A673 (cell line): ENCODE data around the gene SEC61A1. TPM values are rescaled to one million over a fixed set of nuclear protein-coding genes. Genes with fewer than 3 reads are reported as not detected.

Source experiments
- BruUV-seq: library from RNA; stranded (reverse); fragments of 400-500 nt; replicated peaks from 2 replicates; lab custom pipeline; 2021; lab: Mats Ljungman, UMichigan
- CTCF ChIA-PET: fragments of 300-600 bp; sonication (Branson Sonifier 250); formaldehyde crosslinking; loops from one replicate; lab custom pipeline; 2022; ENCODE audit warnings: antibody characterized with exemption; lab: Charles Lee
- POLR2A ChIA-PET: fragments of 300-600 bp; sonication (Branson Sonifier 250); formaldehyde crosslinking; loops from one replicate; lab custom pipeline; 2022; ENCODE audit warnings: antibody characterized with exemption; ENCODE audit not compliant: low non-redundant PET; lab: Charles Lee
- DNase-seq: peaks from one replicate; pipeline ENCODE4 v3.0.0-alpha.2; 2015; ENCODE audit warnings: low spot score
- H3K27ac ChIP-seq: fragments of 200-600 bp; sonication (generic); 2 replicates; pipeline ENCODE4 v1.5.1; 2016; ENCODE audit warnings: mixed run types, low read depth, mild to moderate bottlenecking, mixed read lengths, antibody characterized with exemption, low read length; ENCODE audit not compliant: poor library complexity, severe bottlenecking
- H3K27me3 ChIP-seq: fragments of 200-600 bp; sonication (generic); replicated peaks from 2 replicates; pipeline ENCODE4 v1.6.1; 2017; ENCODE audit warnings: mixed run types, low read depth, mild to moderate bottlenecking, mixed read lengths, antibody characterized with exemption, low read length; ENCODE audit not compliant: insufficient read depth, poor library complexity
- H3K36me3 ChIP-seq: fragments of 200-600 bp; sonication (generic); 2 replicates; pipeline ENCODE4 v1.6.1; 2016; ENCODE audit warnings: mixed run types, mild to moderate bottlenecking, mixed read lengths, antibody characterized with exemption, low read length; ENCODE audit not compliant: insufficient read depth, poor library complexity, severe bottlenecking
- H3K4me1 ChIP-seq: fragments of 200-600 bp; sonication (generic); 2 replicates; pipeline ENCODE4 v1.6.1; 2017; ENCODE audit warnings: mixed run types, mild to moderate bottlenecking, mixed read lengths, antibody characterized with exemption, low read length; ENCODE audit not compliant: insufficient read depth, poor library complexity, severe bottlenecking
- H3K4me3 ChIP-seq: fragments of 200-600 bp; sonication (generic); 2 replicates; pipeline ENCODE4 v1.5.1; 2016; ENCODE audit warnings: low read depth, mixed run types, mild to moderate bottlenecking, mixed read lengths, low read length; ENCODE audit not compliant: poor library complexity, severe bottlenecking
- H3K9me3 ChIP-seq: fragments of 200-600 bp; sonication (generic); 2 replicates; pipeline ENCODE4 v1.6.1; 2016; ENCODE audit warnings: mixed run types, low read depth, mild to moderate bottlenecking, mixed read lengths, antibody characterized with exemption, low read length; ENCODE audit not compliant: poor library complexity, severe bottlenecking
- CTCF ChIP-seq: fragments of 300-800, 200-600 bp; sonication (generic); conservative IDR thresholded peaks from 2 replicates; pipeline ENCODE4 v1.5.1; 2017; ENCODE audit warnings: low read depth, mild to moderate bottlenecking, antibody characterized with exemption, low read length, moderate library complexity, mixed read lengths
- EZH2 ChIP-seq: fragments of 200-600 bp; sonication (generic); IDR thresholded peaks from 2 replicates; pipeline ENCODE4 v1.6.1; 2017; ENCODE audit warnings: borderline replicate concordance, low read depth, mild to moderate bottlenecking, mixed read lengths, antibody characterized with exemption, low read length; ENCODE audit not compliant: poor library complexity, severe bottlenecking
- intact Hi-C: fragments of 100-400 bp; cut with micrococcal nuclease; formaldehyde crosslinking; loops from one replicate; pipeline ENCODE4 v1.10.0; 2022; ENCODE audit not compliant: unreplicated experiment
- total RNA-seq: library from RNA; stranded (reverse); gene quantifications from 2 replicates; pipeline ENCODE4 v1.2.3, GENCODE V29; 2021

SEC61A1 gene
- total RNA-seq, 1 experiment from 2014 or later = 176 TPM

- no peak for DNase-seq
- no peaks in the 10 kb centered on the region for H3K4me1 ChIP-seq
- CTCF ChIA-PET = no interaction called here
- intact Hi-C loops = no loop called here
- no peaks in the 10 kb centered on the region for H3K27me3 ChIP-seq
- no TSS peak for BruUV-seq
- peaks cover 75% of the 10 kb centered on the region for H3K36me3 ChIP-seq
- POLR2A ChIA-PET = no interaction called here
- H3K4me3 ChIP-seq = no peak overlapping the region
- TF ChIP-seq CTCF (no peak), EZH2 (no peak)
- no peaks in the 10 kb centered on the region for H3K9me3 ChIP-seq
- H3K27ac ChIP-seq = no peak overlapping the region
These were observed 31.9 kb downstream of the SEC61A1 start for GRCh38 chr3:128083980-128084674.

GRCh38 chr3:128084675-128085021 is 32.4 kb downstream of the SEC61A1 start:
- Histone ChIP-seq H3K4me3 (no peak overlapping the region), H3K27me3 (no peaks in the 10 kb centered on the region), H3K27ac (no peak overlapping the region), H3K4me1 (no peaks in the 10 kb centered on the region), H3K9me3 (no peaks in the 10 kb centered on the region), H3K36me3 (peaks cover 73% of the 10 kb centered on the region)
- BruUV-seq = no TSS peak
- no peak for DNase-seq
- TF ChIP-seq CTCF (no peak), EZH2 (no peak)
- ChIA-PET CTCF (no interaction called here), POLR2A (no interaction called here)
- intact Hi-C loops = no loop called here

GRCh38 chr3:128089135-128089534 is 36.9 kb downstream of the SEC61A1 start:
- Histone ChIP-seq H3K9me3 (no peaks in the 10 kb centered on the region), H3K36me3 (peaks cover 54% of the 10 kb centered on the region), H3K27me3 (no peaks in the 10 kb centered on the region), H3K27ac (no peak overlapping the region), H3K4me1 (no peaks in the 10 kb centered on the region), H3K4me3 (no peak overlapping the region)
- no peak for DNase-seq
- POLR2A ChIA-PET = no interaction called here
- no TSS peak for BruUV-seq
- CTCF ChIA-PET = no interaction called here
- intact Hi-C loops = no loop called here
- TF ChIP-seq EZH2 (no peak), CTCF (no peak)
